Activated T-cell treated with anti-CD3 and anti-CD28 coated beads for 1 hour (primary cell): ENCODE data around the gene DCLK1.
"Not testable (repeated sequence)": the region's sequence is repeated elsewhere in the genome, so short reads cannot be mapped to it uniquely, and the experiment has no call there.

ENCODE experiments used
- DNase-seq: peaks from one replicate; pipeline ENCODE4 v3.0.0-alpha.2; 2020; ENCODE audit warnings: low read depth

Gene DCLK1

GRCh38 chr13:36084131-36084530 lies 47.1 kb downstream of the DCLK1 start:
- no peak for DNase-seq

DNA sequence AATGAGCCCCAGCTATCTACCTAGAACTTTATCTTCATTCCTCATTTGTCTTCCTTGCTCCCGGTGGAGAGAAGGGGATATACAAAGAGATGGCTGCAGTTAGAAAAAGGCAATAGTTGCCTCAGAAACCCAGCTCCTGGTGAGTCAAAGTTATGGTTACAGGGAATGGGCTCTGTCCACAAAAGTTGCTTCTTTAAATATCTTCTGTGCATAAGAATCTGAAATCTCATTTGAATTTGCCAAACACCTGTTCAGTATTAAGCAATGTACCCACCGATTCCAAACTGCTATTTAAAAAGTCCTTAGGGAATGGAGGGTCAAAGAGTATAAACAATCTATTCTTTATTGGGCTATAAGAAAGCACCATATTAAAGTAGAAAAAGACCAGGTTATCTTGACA lies 48.4 kb downstream of the DCLK1 start:
- no peak for DNase-seq

- no peak for DNase-seq
These were observed 48.8 kb downstream of the DCLK1 start for GRCh38 chr13:36082396-36082795.

DNA sequence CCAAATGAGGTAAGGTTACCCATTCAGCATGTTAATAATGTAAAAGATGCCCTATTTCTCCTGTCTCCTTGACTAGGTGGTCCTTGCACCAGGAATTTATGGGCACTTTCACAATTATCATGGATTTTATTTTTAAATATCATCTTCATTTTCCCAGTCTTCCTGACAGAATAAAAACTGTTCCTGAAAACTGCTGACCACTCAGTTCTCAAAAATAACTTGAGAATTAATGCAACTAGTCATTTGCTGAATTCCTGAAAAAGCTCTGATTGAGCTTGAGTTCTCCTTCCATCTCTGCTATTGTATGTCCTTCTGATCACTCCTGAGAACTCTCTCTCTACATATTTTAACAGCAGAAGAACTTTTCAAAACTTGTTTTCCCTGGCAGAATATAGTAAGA lies 55.0 kb downstream of the DCLK1 start:
- no peak for DNase-seq

GRCh38 chr13:36074659-36075058 lies 56.5 kb downstream of the DCLK1 start:
- no peak for DNase-seq

GRCh38 chr13:36072152-36072935 lies 58.8 kb downstream of the DCLK1 start:
- DNase-seq = no peak

DNA sequence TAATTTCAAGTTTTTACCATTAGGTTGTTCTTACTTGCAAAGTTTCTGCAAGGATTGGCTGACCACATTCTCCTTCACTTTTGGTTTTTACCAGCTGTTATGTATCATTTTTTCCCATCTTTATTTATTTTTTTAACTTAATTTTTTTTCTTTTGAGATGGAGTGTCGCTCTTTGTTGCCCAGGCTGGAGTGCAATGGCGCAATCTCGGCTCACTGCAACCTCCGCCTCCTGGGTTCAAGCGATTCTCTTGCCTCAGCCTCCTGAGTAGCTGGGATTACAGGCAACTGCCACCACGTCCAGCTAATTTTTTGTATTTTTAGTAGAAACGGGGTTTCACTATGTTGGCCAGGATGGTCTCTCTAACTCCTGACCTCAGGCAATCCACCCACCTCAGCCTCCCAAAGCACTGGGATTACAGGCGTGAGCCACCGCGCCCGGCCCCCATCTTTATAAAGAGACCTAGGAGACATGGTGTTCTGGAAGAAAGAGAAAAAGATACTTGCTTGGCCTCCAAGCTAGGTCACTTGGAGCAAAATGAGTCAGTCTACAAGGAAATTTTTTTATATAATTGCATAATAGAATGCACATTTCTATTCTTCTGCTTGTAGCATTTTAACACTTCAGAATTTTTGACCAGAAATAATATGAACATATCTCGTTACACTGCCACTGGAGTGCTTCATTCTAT lies 60.5 kb downstream of the DCLK1 start:
- not testable (repeated sequence) for DNase-seq

GRCh38 chr13:36069881-36070366 lies 61.3 kb downstream of the DCLK1 start:
- DNase-seq = no peak

GRCh38 chr13:36068991-36069390 lies 62.2 kb downstream of the DCLK1 start:
- no peak for DNase-seq

DNA sequence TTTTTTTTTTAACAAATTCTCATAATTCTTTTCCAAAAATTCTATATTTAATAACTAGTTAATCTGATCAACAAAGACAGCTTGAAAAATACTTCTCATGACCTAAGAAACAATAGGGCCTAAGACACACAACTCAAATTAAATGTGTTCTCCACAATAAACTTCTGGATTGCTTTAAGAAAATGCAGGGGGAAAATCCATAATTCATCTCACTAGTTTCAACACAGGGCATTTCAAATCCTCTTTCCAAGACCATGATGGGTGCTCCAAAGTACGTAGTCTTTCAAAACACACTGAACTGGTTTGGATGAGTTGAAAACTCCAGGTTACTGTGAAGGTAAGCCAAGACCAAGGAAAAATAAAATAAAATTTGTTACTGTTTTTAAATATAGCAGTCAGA lies 62.6 kb downstream of the DCLK1 start:
- no peak for DNase-seq

- no peak for DNase-seq
These were observed 63.3 kb downstream of the DCLK1 start for GRCh38 chr13:36067746-36068381.

DNA sequence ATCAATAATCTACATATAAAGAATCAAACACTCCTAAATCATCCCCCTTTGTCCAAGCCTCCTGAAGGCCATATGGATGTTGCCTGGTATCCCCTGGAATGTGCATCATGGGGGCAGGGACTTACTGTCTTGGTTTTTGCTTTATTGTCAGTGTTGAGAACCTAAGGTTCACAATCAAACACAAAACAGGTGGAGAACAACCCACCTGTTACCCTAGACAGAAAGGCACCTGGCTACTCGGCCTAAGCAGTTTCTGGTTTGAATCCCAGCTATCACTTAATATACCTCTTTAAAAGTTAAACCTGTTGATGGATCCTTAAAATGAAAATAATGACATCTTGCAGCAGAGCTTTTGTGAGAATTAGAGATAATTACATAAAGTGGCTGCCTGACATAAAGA lies 68.9 kb downstream of the DCLK1 start:
- no peak for DNase-seq

DNA sequence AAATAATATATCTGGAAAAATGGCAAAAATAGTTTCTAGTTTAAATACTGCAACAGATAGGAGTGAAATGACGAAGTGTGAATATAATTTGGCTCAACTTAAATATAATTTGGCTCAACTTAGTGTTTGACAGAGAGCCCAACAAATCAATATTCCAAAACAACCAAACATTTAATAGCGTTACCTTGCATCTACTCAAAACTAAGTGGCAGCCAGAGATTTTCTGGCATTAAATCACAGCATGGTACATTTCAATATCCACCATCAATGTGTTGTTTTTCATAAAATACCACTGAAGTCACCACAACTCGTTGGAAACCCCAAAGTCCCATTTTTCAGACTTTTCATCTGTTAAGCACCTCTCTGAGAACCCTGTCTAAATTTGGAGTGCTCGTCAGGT lies 69.6 kb downstream of the DCLK1 start:
- no peak for DNase-seq

- no peak for DNase-seq
These were observed 70.1 kb downstream of the DCLK1 start for GRCh38 chr13:36061054-36061453.

DNA sequence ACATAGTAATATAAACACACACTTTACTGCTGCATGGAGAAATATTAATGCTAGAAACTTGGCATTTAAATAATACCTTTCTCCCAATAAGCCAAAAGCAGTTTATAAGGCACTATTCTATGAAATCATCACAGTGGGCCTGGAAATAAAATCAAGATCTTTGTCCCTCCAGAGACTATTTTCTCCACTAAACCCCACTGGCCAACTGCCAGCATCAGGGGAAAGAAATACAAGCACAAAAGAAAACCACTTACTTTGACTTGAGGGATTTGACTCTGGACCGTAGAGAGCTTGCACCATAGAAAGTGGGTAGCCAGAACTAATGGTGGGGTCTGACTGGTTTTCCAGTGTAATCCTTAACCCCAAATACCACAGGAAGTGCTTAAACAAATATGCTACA lies 71.9 kb downstream of the DCLK1 start:
- DNase-seq = no peak

DNA sequence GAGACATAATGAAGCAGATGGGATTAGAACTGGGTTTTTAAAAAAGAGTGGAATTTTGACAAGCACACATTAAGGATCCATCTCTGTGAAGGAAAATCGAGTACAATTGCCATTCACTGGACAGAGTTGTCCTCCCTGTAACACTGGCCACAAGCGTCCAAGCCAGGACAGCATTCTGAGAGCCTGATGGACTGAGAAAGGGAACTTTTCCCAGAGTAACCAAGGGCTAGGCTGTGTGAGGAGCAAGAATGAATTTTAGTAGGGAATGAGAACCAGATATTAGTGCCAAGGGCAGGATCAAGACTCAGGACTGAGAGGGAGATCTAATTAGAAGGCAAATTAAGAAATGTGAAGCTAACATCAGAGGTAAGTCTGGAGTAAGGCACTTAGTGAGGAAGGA lies 73.1 kb downstream of the DCLK1 start:
- DNase-seq = no peak

DNA sequence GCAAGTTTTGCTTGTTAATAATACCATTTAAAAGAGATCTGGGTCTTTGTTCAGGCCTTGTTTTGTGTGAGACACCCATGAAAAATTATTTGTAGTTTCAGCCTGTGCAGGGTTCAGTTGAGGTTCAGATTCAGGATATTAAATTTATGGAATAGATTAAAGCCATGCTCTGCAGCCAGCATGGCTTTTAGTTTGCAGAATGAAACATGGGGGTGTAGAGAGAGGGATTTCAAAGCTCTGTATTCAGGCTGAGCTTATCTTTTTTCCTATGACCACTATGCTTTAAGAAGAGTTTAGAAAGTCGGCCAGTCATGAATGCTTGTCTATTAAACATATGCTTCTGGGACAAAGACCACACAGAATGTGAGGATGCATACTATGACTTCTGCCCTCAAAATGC lies 73.6 kb downstream of the DCLK1 start:
- DNase-seq = no peak

DNA sequence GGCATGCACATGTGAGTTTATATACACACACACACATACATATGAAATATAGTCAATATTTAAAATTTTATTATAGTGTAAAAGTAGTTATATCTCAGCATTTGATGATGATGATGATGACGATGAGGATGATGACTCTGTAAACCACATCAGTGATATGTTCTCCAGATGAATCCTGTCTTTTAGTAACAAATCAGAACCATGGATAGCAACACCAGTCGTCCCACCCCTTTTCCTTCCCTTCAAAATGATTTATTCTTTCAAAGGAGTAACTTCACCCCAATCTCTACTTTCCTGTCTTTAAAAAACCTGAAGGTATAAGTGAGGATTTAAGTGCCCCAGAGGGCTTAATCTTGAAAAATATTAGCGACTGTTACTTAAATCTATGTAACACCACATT lies 74.1 kb downstream of the DCLK1 start:
- DNase-seq = no peak

- DNase-seq = no peak
These were observed 75.8 kb downstream of the DCLK1 start for GRCh38 chr13:36055366-36055765.

- no peak for DNase-seq
These were observed 77.1 kb downstream of the DCLK1 start for GRCh38 chr13:36054041-36054440.

GRCh38 chr13:36051082-36051481 lies 80.1 kb downstream of the DCLK1 start:
- no peak for DNase-seq

- DNase-seq = no peak
These were observed 84.5 kb downstream of the DCLK1 start for GRCh38 chr13:36046672-36047071.
